Renal cortex interstitium (tissue), 11 donors: ENCODE results near the gene GREB1. TPM values are rescaled to one million over a fixed set of nuclear protein-coding genes. Genes with fewer than 3 reads are reported as not detected.
A peak's percentile ranks its signal among the peaks of the same experiment; 100 is the strongest.

Experiments used
- DNase-seq, 11 donors: peaks; one replicate each; pipeline ENCODE4 v3.0.0-alpha.2; 2013; ENCODE audit warnings: low read depth in 9 of 11, low spot score in 4 of 11; ENCODE audit errors: extremely low read depth in 1 of 11
- polyA plus RNA-seq, 3 donors: library from polyadenylated mRNA; unstranded; fragments of 120-200 nt; gene quantifications; one replicate each; pipeline ENCODE4 v1.2.1, GENCODE V29; 2013; ENCODE audit not compliant: insufficient read length in 3 of 3

GREB1 gene
- polyA plus RNA-seq, 3 donors, result 12.2 to 14.6 (median 12.5) TPM

DNA sequence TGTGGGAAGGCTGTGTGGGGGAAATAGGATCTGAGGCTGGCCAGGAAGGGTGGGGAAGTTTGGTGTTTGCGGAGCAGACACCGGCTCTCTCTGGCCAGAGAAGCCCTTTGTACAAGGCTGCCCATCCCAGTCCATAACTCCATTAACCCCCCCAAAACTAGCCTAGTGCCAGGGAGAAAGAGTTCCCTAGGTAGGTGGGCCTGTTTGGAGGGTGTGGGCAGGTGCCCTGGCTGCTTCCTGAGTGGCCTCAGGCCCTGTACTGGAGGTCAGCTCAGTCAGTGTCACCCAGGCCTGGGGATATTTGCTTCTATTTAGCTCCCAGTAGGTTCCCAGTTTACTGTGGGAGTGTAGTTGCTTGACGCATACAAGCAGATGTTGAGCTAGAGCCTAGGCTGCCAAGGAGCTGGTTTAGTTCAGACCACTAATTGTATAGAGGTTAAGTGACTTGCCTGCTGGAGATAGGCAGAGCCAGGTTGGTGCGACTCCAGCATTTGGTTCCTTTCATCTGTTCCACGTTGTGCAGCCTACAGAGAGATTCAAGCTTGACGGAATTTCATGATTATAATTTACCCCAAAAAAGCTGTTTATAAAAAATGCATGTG, 2.9 kb upstream of the GREB1 start:
- no peak for DNase-seq

- DNase-seq, result no peak
These were observed 1.3 kb upstream of the GREB1 start for GRCh38 chr2:11532416-11533055.

DNA sequence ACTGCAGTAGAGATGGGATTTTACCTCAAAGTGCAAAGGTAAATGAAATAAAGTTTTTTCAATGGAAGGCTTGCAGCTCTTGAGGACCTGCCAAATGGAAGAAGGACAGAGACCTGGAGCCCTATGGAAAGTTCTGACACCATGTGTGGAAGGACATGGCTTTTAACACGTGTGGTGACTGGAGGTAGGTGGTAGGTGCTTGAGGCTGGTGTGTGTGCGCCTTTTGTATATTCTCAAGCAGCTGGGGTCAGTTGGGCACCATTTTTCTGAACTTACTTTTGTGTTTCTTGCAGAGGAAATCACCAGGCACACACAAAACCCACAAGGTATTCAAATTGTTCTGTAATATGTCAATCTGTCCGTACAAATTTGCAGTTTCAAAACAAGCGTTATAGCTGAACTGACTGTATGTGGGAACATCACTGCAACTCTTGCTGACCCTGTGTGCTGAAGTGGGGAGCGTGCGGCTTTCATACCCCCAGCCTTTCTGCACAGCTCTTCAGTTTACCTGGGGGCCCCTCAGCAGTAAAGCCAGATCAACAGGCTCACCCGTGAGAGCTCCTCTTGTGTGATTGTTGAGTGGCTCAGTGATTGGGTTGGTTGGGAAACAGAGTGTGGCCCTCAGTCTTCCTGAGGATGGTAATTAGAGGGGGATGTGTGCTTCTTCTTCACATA, 363 bp downstream of the GREB1 start:
- DNase-seq, result no peak

DNA sequence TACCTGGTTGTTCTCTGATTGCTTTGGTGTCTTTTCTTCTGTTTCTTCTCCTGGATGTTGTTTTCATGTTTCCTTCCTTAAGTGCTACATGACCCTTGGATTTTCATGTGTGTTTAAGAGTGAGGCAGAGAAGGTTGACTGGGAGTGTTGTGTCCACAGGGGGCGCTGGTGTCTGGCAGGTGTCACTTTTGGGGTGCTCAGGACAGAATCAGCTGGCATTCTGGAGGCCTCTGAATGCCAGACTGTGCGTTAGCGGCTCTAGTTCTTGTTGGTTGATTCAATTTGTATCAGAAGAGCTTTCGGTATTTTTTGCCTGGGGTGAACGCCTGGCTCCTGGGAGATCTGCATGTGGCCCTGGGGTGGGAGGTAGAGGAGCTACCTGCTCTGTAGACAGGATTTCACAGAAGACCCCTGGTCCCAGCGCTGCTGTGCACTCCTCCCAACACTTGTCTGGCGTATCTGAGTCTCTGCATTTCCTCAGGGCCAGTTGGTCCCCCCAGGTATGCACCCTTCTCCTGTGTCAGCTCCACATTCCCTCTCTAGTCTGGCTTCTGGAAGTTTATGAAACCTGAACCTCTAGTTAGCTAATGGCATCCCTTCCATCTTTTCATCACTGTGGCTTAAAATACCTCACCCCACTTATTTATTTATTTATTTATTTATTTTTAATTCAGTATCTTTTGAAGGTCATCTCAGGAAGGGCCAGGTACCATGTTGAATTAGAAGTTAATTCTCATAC, 1.1 kb downstream of the GREB1 start:
- no peak for DNase-seq

- no peak for DNase-seq
These were observed 2.1 kb downstream of the GREB1 start for GRCh38 chr2:11535899-11536344.

DNA sequence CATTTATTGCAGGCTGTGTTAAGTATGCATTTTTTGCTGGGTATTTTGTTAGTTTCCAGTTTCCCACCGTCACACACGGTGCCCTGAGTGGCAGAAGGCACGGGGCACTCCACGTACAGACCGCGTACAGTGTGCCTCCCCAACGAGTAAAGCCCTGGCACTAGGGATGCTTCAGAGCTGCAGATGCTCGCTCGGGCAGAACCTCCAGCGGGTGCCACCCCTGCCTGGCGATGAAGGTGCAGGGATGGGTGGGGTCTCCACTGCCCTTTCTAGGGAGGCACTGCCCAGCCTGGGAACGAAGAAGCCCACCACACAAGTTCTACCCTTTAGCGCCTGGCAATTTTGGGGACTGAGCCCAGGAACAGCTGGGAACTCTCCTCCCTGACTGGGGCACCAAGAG, 4.1 kb downstream of the GREB1 start:
- no peak for DNase-seq

- peak in 10 of 11 donors; percentile 27 to 64 (median 44) for DNase-seq
These were observed 5.7 kb downstream of the GREB1 start for GRCh38 chr2:11539317-11540147.

DNA sequence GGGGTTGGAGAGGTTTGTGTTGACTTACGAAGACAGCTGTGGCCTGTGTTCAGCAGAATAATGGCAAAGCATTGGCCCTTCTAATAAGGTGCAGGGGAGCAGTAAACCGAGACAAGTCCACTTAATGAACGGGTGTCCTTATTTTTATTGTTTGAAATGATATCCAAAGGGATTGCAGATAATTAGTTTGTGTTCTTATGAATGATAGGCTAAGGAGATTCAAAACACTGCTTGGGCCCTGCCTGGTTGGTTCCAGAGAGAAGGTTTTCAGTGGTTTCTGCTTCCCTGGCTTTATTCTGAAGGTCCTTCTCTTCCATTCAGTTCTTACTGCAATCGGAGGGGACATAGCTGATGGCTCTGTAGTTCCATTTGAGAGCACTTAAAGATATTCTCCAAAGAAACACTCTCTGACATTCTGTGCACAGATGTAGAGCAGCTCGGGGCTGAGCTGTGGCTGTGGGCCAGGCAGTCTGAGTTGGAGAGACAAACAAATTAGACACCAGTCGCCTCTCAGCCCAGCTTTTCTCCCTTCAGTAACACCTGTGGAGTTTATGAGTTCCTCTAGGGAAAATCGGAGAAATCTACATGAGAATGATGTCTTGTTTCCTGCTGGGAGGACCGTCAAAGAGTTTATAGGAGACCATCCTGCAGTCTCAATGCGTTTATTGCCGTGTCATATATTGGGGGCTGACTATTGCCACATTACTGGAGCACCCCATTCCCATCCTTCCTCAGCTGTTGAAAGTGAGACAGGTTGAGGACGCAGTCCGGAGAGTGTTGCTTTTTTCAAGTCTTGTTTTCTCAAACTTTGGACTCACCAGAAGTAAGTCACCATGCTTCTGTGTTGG, 6.5 kb downstream of the GREB1 start:
- no peak for DNase-seq

GRCh38 chr2:11540996-11541692, 7.3 kb downstream of the GREB1 start:
- no peak for DNase-seq

GRCh38 chr2:11541693-11542274, 7.9 kb downstream of the GREB1 start:
- DNase-seq, result no peak

GRCh38 chr2:11542275-11542819, 8.5 kb downstream of the GREB1 start:
- DNase-seq, result no peak

GRCh38 chr2:11543337-11544216, 9.7 kb downstream of the GREB1 start:
- no peak for DNase-seq

DNA sequence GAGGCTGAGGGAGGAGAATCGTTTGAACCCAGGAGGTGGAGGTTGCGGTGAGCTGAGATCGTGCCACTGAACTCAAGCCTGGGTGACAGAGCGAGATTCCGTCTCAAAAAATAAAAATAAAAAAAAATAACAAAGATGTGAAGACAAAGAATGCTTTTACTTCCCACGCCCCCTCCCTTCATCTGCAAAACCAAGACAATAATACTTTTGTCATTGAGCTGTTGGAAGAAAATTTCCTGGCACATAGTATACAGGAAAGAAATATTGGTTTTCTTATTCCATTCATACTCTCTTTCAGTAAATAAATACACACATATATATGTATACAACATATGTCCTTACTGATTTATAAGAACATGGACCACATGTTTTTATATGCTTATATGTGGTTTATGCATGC, 12.2 kb downstream of the GREB1 start:
- DNase-seq, result no peak

- DNase-seq, result no peak
These were observed 14.2 kb downstream of the GREB1 start for GRCh38 chr2:11547912-11548497.

DNA sequence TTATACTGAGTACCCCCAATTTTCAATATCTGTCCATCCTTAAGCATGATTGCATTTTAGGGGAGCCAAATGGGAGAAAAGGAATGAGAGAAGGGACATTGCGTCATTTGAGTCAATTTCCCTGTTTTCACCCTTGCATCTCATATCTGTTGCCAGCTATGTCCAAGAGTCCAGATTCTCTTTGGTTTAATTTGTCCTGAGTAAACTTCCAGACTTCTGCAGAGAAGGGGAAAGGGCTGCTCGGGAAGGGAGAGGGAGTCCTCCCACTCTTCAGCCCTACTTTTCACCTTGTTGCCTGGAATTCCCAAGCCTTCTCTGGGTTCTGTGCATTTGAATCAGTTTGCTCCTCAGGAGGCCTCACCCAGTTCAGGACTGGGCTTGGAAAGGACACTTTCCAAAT, 16.5 kb downstream of the GREB1 start:
- no peak for DNase-seq
